IMR-90 (cell line): ENCODE data around the gene TMEM200A. TPM values are rescaled to one million over a fixed set of nuclear protein-coding genes. Genes with fewer than 3 reads are reported as not detected.

Experiments used
- ATAC-seq: fragments of 200-7000 bp; cut with Tn5 transposase; 2 replicates; pipeline ENCODE4 v1.9.1; 2020; ENCODE audit warnings: low read depth, mild to moderate bottlenecking, moderate library complexity
- BruUV-seq: library from RNA; stranded (reverse); fragments of 400-500 nt; replicated peaks from 2 replicates; lab custom pipeline; 2021; lab: Mats Ljungman, UMichigan
- CTCF ChIA-PET: fragments of 300-600 bp; formaldehyde crosslinking; extraction: SDS; loops from one replicate; lab custom pipeline; 2021; ENCODE audit warnings: antibody characterized with exemption; lab: Yijun Ruan, JAX
- POLR2A ChIA-PET: fragments of 300-600 bp; sonication (Branson Sonifier 250); formaldehyde crosslinking; loops from one replicate; lab custom pipeline; 2022; ENCODE audit warnings: antibody characterized with exemption; ENCODE audit not compliant: unreplicated experiment; lab: Charles Lee
- DNase-seq: peaks from one replicate; pipeline ENCODE4 v3.0.0; 2013
- H2AFZ ChIP-seq: replicated peaks from 2 replicates; pipeline ENCODE3; 2013; ENCODE audit warnings: low read length, mild to moderate bottlenecking; ENCODE audit not compliant: poor library complexity
- H2AK5ac ChIP-seq: 2 replicates; pipeline ENCODE4 v1.6.1; 2013; ENCODE audit warnings: low read depth, low read length, inconsistent platforms
- H2AK9ac ChIP-seq: replicated peaks from 2 replicates; pipeline ENCODE3; 2013; ENCODE audit warnings: mild to moderate bottlenecking, low read depth, low read length, moderate library complexity; ENCODE audit not compliant: poor library complexity
- H2BK120ac ChIP-seq: 2 replicates; pipeline ENCODE4 v1.6.1; 2013; ENCODE audit warnings: low read depth, low read length, inconsistent platforms
- H2BK15ac ChIP-seq: 3 replicates; pipeline ENCODE4 v1.6.1; 2013; ENCODE audit warnings: low read depth, low read length, inconsistent platforms
- H2BK20ac ChIP-seq: 2 replicates; pipeline ENCODE4 v1.6.1; 2013; ENCODE audit warnings: low read depth, mild to moderate bottlenecking, inconsistent platforms, low read length, moderate library complexity
- H2BK5ac ChIP-seq: 2 replicates; pipeline ENCODE4 v1.6.1; 2013; ENCODE audit warnings: mild to moderate bottlenecking, low read depth, low read length, inconsistent platforms; ENCODE audit not compliant: poor library complexity, severe bottlenecking
- H3K14ac ChIP-seq: replicated peaks from 2 replicates; pipeline ENCODE4 v1.6.1; 2013; ENCODE audit warnings: low read depth, low read length, inconsistent platforms
- H3K18ac ChIP-seq: 2 replicates; pipeline ENCODE4 v1.6.1; 2013; ENCODE audit warnings: low read depth, low read length, control low read depth
- H3K23ac ChIP-seq: 2 replicates; pipeline ENCODE4 v1.6.1; 2013; ENCODE audit warnings: low read depth, low read length, inconsistent platforms
- H3K27ac ChIP-seq: 2 replicates; pipeline ENCODE4 v1.5.1; 2013; ENCODE audit warnings: mild to moderate bottlenecking, control low read depth, low read length; ENCODE audit not compliant: insufficient read depth
- H3K27me3 ChIP-seq: 2 replicates; pipeline ENCODE4 v1.6.1; 2013; ENCODE audit warnings: low read length; ENCODE audit not compliant: control insufficient read depth, insufficient read depth
- H3K36me3 ChIP-seq: 2 replicates; pipeline ENCODE4 v1.6.1; 2013; ENCODE audit warnings: low read length, mixed read lengths; ENCODE audit not compliant: control insufficient read depth, insufficient read depth
- H3K4ac ChIP-seq: 2 replicates; pipeline ENCODE4 v1.6.1; 2013; ENCODE audit warnings: low read depth, low read length, inconsistent platforms
- H3K4me1 ChIP-seq: 2 replicates; pipeline ENCODE4 v1.6.1; 2013; ENCODE audit warnings: low read length, mixed read lengths; ENCODE audit not compliant: control insufficient read depth, insufficient read depth
- H3K4me2 ChIP-seq: 2 replicates; pipeline ENCODE4 v1.6.1; 2013; ENCODE audit warnings: low read depth, mild to moderate bottlenecking, control low read depth, low read length, moderate library complexity
- H3K4me3 ChIP-seq: 2 replicates; pipeline ENCODE4 v1.5.1; 2013; ENCODE audit warnings: low read depth, mild to moderate bottlenecking, control low read depth, low read length, moderate library complexity; ENCODE audit not compliant: insufficient read depth
- H3K56ac ChIP-seq: 2 replicates; pipeline ENCODE4 v1.6.1; 2013; ENCODE audit warnings: low read length, inconsistent platforms; ENCODE audit not compliant: insufficient read depth; ENCODE audit errors: extremely low read depth
- H3K79me1 ChIP-seq, 2 experiments: 2 replicates each; pipeline ENCODE4 v1.6.1; 2013; ENCODE audit warnings: low read length in 2 of 2, inconsistent platforms in 1 of 2, low read depth in 1 of 2
- H3K9ac ChIP-seq: 2 replicates; pipeline ENCODE4 v1.6.1; 2013; ENCODE audit warnings: low read depth, low read length, control low read depth
- H3K9me1 ChIP-seq: 2 replicates; pipeline ENCODE4 v1.6.1; 2013; ENCODE audit warnings: low read length, inconsistent platforms; ENCODE audit not compliant: insufficient read depth
- H3K9me3 ChIP-seq: 2 replicates; pipeline ENCODE4 v1.6.1; 2013; ENCODE audit warnings: low read length; ENCODE audit not compliant: control insufficient read depth, insufficient read depth
- H4K20me1 ChIP-seq: 2 replicates; pipeline ENCODE4 v1.6.1; 2013; ENCODE audit warnings: low read length, inconsistent platforms; ENCODE audit not compliant: insufficient read depth
- H4K5ac ChIP-seq: 2 replicates; pipeline ENCODE4 v1.6.1; 2013; ENCODE audit warnings: mild to moderate bottlenecking, low read depth, low read length, control low read depth
- H4K8ac ChIP-seq, 2 experiments: 2 replicates each; pipeline ENCODE4 v1.6.1; 2013; ENCODE audit warnings: low read depth in 2 of 2, low read length in 2 of 2, control low read depth in 1 of 2, inconsistent platforms in 1 of 2
- H4K91ac ChIP-seq: 2 replicates; pipeline ENCODE4 v1.6.1; 2013; ENCODE audit warnings: low read depth, low read length, inconsistent platforms; ENCODE audit not compliant: insufficient read depth
- CEBPB ChIP-seq: IDR thresholded peaks from 2 replicates; pipeline ENCODE4 v1.6.1; 2012; ENCODE audit warnings: low read depth, low read length, improper control_type of control experiment
- CHD1 ChIP-seq: IDR thresholded peaks from 2 replicates; pipeline ENCODE4 v1.6.1; 2012; ENCODE audit warnings: low read depth, low read length, improper control_type of control experiment
- MAFK ChIP-seq: IDR thresholded peaks from 2 replicates; pipeline ENCODE4 v1.6.1; 2012; ENCODE audit warnings: low read depth, low read length, improper control_type of control experiment
- MAZ ChIP-seq: IDR thresholded peaks from 2 replicates; pipeline ENCODE4 v1.6.1; 2012; ENCODE audit warnings: low read depth, mild to moderate bottlenecking, low read length, improper control_type of control experiment, moderate library complexity, borderline replicate concordance
- NFE2L2 ChIP-seq: fragments of 150-350 bp; IDR thresholded peaks from 2 replicates; pipeline ENCODE4 v1.6.1; 2016; ENCODE audit warnings: low read depth, mild to moderate bottlenecking, low read length
- POLR2A ChIP-seq: IDR thresholded peaks from 2 replicates; pipeline ENCODE4 v1.6.1; 2012; ENCODE audit warnings: mild to moderate bottlenecking, low read depth, low read length
- RAD21 ChIP-seq: IDR thresholded peaks from 2 replicates; pipeline ENCODE4 v1.6.1; 2012; ENCODE audit warnings: low read length, improper control_type of control experiment
- RCOR1 ChIP-seq: IDR thresholded peaks from 2 replicates; pipeline ENCODE4 v1.6.1; 2012; ENCODE audit warnings: mild to moderate bottlenecking, low read length, improper control_type of control experiment; ENCODE audit not compliant: insufficient replicate concordance
- RFX5 ChIP-seq: IDR thresholded peaks from 2 replicates; pipeline ENCODE4 v1.8.0; 2012; ENCODE audit warnings: low read depth, mild to moderate bottlenecking, low read length, moderate library complexity
- SMC3 ChIP-seq: fragments of 150-350 bp; IDR thresholded peaks from 2 replicates; pipeline ENCODE4 v1.6.1; 2016; ENCODE audit warnings: low read depth, mild to moderate bottlenecking, antibody characterized with exemption, low read length, moderate library complexity
- WGBS, 2 experiments: methylation state at CpG; one replicate each; pipeline versions ENCODE4 v1.1.5 to v1.1.7; 2013; ENCODE audit warnings: missing lambda C conversion rate in 2 of 2; ENCODE audit not compliant: insufficient read length in 1 of 2; ENCODE audit errors: extremely low coverage in 2 of 2; 5-methylcytosine and 5-hydroxymethylcytosine counted together
- dilution Hi-C: fragments of 300-500 bp; cut with HindIII; formaldehyde crosslinking; loops from one replicate; pipeline ENCODE4 v1.14.3; 2018; ENCODE audit warnings: low sequenced_read_pairs; ENCODE audit not compliant: unreplicated experiment
- in situ Hi-C: fragments of 300-500 bp; cut with MboI; formaldehyde crosslinking; loops from 3 replicates; pipeline ENCODE4 v1.14.3; 2019; ENCODE audit warnings: low sequenced_read_pairs, inconsistent platforms, mixed read lengths
- intact Hi-C: fragments of 100-400 bp; cut with micrococcal nuclease; formaldehyde crosslinking; loops from 2 replicates; pipeline ENCODE4 v1.10.0; 2022
- polyA plus RNA-seq, 3 experiments: library from polyadenylated mRNA; depleted of rRNA; stranded (reverse); fragments of >200 nt; gene quantifications; 2 replicates each; pipeline ENCODE4 v1.2.3, GENCODE V29; 2012; ENCODE audit warnings: low replicate concordance in 1 of 3
- total RNA-seq: library from RNA; depleted of rRNA; stranded (reverse); fragments of >200 nt; gene quantifications from 2 replicates; pipeline ENCODE4 v1.2.3, GENCODE V29; 2012
- TF ChIP-seq, protein P1 (sequence below): conservative IDR thresholded peaks from 2 replicates; pipeline ENCODE4 v1.5.1; 2012; ENCODE audit warnings: mild to moderate bottlenecking, low read depth, low read length, improper control_type of control experiment
- TF ChIP-seq, protein P2 (sequence below): fragments of 150-350 bp; IDR thresholded peaks from 2 replicates; pipeline ENCODE4 v1.6.1; 2017; ENCODE audit warnings: mild to moderate bottlenecking, antibody characterized with exemption, low read length, low read depth

Gene TMEM200A
- total and polyA plus RNA-seq, 2 of the 4 experiments (the other 2 are of a cell fraction): 22.8 to 37.1 TPM

DNA sequence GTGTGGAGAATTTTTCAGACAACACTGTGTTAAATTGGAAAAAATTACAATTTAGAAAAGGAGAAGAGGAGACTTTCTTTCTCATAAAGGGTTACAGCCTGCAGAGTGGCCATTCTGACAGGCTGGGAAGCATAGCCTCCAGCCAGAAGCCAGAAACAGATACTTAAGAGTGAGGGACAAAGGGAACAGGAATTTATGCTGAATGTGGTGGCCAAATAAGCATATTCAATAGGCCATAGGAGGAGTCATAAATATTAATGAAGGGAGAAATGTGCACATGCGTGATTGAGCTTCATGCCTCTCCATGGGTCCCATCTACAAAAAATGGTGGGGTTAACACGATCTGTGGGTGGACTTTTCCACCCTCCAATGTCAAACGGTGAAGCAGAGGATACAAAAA, 13.4 kb downstream of the TMEM200A start:
- Histone ChIP-seq H3K27ac (no peak overlapping the region), H4K20me1 (no peaks in the 10 kb centered on the region), H3K4me2 (no peak overlapping the region), H2BK15ac (no peak overlapping the region), H3K18ac (no peak overlapping the region), H3K4me3 (no peak overlapping the region), H4K8ac (no peak overlapping the region), H2BK5ac (no peak overlapping the region), H2BK20ac (no peak overlapping the region), H4K91ac (no peak overlapping the region), H3K56ac (no peak overlapping the region), H3K4ac (no peak overlapping the region), H3K9me1 (no peaks in the 10 kb centered on the region; the same call in 1 of the 2 replicates), H3K27me3 (no peaks in the 10 kb centered on the region), H3K79me1 (peaks cover 17 to 49% of the 10 kb centered on the region in 2 experiments), H4K5ac (no peak overlapping the region; the same call in 1 of the 2 replicates), H3K9ac (no peak overlapping the region), H3K23ac (no peak overlapping the region), H2BK120ac (no peak overlapping the region), H3K14ac (no peak overlapping the region), H2AFZ (no peak overlapping the region), H3K36me3 (peaks cover 2% of the 10 kb centered on the region; the same call in 1 of the 2 replicates), H2AK5ac (no peak overlapping the region), H3K4me1 (peaks cover 7% of the 10 kb centered on the region), H2AK9ac (no peak overlapping the region), H3K9me3 (no peaks in the 10 kb centered on the region)
- CTCF ChIA-PET: no interaction called here
- POLR2A ChIA-PET: no interaction called here
- TF ChIP-seq, protein P1, sequence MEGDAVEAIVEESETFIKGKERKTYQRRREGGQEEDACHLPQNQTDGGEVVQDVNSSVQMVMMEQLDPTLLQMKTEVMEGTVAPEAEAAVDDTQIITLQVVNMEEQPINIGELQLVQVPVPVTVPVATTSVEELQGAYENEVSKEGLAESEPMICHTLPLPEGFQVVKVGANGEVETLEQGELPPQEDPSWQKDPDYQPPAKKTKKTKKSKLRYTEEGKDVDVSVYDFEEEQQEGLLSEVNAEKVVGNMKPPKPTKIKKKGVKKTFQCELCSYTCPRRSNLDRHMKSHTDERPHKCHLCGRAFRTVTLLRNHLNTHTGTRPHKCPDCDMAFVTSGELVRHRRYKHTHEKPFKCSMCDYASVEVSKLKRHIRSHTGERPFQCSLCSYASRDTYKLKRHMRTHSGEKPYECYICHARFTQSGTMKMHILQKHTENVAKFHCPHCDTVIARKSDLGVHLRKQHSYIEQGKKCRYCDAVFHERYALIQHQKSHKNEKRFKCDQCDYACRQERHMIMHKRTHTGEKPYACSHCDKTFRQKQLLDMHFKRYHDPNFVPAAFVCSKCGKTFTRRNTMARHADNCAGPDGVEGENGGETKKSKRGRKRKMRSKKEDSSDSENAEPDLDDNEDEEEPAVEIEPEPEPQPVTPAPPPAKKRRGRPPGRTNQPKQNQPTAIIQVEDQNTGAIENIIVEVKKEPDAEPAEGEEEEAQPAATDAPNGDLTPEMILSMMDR: no peak
- TF ChIP-seq RAD21: no peak
- TF ChIP-seq, protein P2, sequence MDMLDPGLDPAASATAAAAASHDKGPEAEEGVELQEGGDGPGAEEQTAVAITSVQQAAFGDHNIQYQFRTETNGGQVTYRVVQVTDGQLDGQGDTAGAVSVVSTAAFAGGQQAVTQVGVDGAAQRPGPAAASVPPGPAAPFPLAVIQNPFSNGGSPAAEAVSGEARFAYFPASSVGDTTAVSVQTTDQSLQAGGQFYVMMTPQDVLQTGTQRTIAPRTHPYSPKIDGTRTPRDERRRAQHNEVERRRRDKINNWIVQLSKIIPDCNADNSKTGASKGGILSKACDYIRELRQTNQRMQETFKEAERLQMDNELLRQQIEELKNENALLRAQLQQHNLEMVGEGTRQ: no peak
- TF ChIP-seq SMC3: no peak
- no peak for TF ChIP-seq CHD1
- TF ChIP-seq RCOR1: no peak
- no peak for TF ChIP-seq MAFK
- TF ChIP-seq CEBPB: no peak
- no peak for TF ChIP-seq POLR2A
- no peak for TF ChIP-seq NFE2L2
- TF ChIP-seq MAZ: no peak
- no peak for TF ChIP-seq RFX5
- no peak for DNase-seq
- in situ Hi-C loops (no loop called here), dilution Hi-C loops (no loop called here), intact Hi-C loops (no loop called here)
- no CpG with 5 or more reads among the region's 3 CpGs for WGBS, 2 experiments
- no peak for ATAC-seq
- no TSS peak for BruUV-seq
